Right renal pelvis (tissue), 4 donors: ENCODE results near the gene CHAF1B. TPM values are rescaled to one million over a fixed set of nuclear protein-coding genes. Genes with fewer than 3 reads are reported as not detected.
"Not testable (repeated sequence)": the region's sequence is repeated elsewhere in the genome, so short reads cannot be mapped to it uniquely, and the experiment has no call there.

Source experiments
- DNase-seq, 4 donors: peaks; one replicate each; pipeline ENCODE4 v3.0.0-alpha.2; 2013; ENCODE audit warnings: low read depth in 4 of 4, low spot score in 3 of 4, missing footprints in 1 of 4
- polyA plus RNA-seq, 4 donors: library from polyadenylated mRNA; unstranded; fragments of 120-200 nt; gene quantifications; one replicate each; pipeline ENCODE4 v1.2.1, GENCODE V29; 2013; ENCODE audit not compliant: insufficient read length in 4 of 4

Gene CHAF1B
- polyA plus RNA-seq, 4 donors, result 6.9 to 10.2 (median 8.5) TPM

DNA sequence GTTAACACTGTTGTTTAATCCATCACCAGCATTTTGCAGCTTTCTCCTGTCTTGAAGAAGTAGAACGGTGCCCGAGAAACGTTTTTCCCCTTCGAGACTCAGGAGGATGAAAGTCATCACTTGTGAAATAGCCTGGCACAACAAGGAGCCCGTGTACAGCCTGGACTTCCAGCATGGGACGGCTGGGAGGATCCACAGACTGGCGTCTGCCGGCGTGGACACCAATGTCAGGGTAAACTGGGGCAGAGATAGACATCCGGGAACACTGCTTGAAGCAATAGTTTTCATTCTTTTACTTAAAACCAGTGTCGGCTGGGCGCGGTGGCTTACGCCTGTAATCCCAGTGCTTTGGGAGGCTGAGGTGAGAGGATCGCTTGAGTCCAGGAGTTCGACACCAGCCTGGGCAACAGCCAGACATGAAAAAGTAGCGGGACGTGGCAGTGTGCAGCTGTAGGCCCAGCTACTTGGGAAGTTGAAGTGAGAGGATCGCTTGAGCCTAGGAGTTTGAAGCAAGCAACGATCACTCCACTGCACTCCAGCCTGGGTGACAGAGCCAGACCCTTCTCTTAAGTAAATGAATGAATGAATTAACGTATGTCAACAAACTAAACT lies 945 bp downstream of the CHAF1B start:
- no peak for DNase-seq

GRCh38 chr21:36388096-36388495 lies 2.9 kb downstream of the CHAF1B start:
- no peak for DNase-seq

DNA sequence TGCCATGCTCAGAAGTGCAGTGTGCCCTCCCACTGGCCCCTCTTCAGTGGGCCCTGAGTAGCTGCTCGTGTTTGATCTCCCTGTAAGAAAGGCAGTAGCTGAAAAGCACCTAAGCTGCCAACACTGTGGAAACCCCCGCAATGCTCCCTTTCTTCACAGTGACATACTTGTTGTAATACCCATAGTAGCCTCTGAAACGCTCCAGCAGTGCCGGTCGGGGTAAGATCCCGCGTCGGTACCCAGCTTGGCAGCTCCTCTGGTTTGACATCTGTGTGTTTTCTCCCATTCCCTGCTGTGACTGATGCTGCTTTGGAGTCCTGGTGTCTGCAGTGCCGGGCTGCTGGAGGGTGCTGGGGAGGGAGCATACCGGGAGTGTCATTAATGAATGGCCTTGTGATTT lies 3.6 kb downstream of the CHAF1B start:
- no peak for DNase-seq

- not testable (repeated sequence) for DNase-seq
Observed at GRCh38 chr21:36391649-36392048, 6.5 kb downstream of the CHAF1B start.

- DNase-seq, result no peak
Observed at GRCh38 chr21:36395353-36396111, 10.3 kb downstream of the CHAF1B start.

GRCh38 chr21:36396325-36396724 lies 11.1 kb downstream of the CHAF1B start:
- DNase-seq, result no peak

DNA sequence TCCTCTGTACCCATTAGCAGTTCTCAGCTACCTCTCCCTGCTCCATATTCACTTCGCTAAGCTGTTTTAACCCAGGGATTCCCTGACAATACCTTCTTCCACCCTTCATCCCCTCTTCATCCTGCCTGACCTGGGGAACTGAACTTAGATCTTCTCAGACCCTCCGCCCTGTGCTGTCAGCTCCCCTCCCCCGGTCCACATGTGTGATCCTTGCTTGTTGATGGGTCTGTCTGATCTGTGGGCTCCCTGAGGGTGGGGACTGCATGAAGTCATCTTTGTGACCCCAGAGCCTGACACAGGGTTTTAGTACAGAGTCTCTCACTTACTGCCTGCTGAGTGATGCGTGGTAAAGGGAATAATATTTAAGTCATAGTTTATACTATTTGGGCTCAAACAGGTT lies 11.8 kb downstream of the CHAF1B start:
- no peak for DNase-seq

- no peak for DNase-seq
Observed at GRCh38 chr21:36397606-36398005, 12.4 kb downstream of the CHAF1B start.

GRCh38 chr21:36399736-36400135 lies 14.5 kb downstream of the CHAF1B start:
- not testable (repeated sequence) for DNase-seq

- no peak for DNase-seq
Observed at GRCh38 chr21:36400719-36401118, 15.5 kb downstream of the CHAF1B start.

DNA sequence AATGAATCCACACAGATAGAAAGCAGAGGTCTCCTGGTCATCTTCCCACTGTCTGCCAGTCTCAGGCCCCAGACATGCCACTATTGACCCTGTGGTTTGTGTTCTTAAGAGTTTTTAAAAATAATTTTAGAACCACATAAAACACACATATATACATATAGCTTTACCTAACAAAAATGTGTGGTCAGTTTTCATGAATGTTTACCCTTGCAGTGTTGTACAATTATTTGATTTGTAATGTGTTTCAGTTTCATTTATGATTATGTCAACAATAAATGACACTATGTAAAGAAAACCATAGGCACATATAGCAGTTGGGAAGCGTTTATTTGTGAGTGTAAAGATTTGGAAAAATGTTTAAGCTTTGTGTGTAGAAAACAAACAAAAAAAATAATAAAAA lies 17.1 kb downstream of the CHAF1B start:
- no peak for DNase-seq

- DNase-seq, result no peak
Observed at GRCh38 chr21:36403713-36404112, 18.5 kb downstream of the CHAF1B start.

DNA sequence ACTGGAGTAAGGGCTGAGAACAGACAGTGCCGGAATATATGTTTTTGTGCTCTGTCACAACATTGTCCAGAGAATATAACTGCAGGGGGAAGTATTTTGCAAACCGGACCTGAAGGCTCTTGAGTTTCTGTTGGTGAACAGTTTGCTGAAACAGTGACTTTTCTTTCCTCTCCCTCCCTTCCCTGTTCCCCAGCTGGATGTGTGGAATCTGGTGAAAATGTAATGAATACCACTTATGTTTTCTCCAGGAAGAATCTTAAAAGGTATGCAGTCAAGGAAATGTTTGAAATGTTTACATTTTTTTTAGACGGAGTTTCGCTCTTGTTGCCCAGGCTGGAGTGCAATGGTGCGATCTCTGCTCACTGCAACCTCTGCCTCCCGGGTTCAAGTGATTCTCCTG lies 23.4 kb downstream of the CHAF1B start:
- no peak for DNase-seq

- DNase-seq, result no peak
Observed at GRCh38 chr21:36411301-36411700, 26.1 kb downstream of the CHAF1B start.

DNA sequence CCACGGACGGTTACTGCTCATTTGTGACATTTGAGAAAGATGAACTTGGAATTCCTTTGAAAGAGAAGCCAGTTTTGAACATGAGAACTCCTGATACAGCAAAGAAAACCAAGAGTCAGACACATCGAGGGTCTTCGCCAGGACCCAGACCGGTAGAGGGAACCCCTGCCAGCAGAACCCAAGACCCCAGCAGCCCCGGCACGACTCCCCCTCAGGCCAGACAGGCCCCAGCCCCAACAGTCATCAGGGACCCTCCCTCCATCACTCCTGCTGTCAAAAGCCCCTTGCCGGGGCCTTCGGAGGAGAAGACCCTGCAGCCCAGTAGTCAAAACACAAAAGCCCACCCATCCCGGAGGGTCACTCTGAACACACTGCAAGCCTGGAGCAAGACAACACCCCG lies 27.7 kb downstream of the CHAF1B start:
- no peak for DNase-seq

DNA sequence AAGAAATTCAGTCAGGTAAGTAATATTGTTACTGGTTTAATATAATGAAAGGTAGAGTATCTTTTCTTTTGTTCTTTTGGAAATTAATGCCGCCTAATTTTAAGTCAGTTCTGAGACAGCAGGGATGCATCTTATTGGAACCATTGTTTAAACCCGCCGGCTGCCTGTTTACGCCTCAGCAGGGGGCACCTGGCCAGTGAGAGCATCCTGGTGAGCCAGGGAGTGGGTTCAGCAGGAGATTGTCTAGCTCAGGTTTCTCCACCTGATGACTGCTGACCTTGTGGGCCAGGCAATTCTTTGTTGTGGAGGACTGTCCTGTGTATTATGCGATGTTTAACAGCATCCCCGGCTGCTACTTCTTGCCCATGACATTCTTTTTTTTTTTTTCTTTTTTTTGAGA lies 30.2 kb downstream of the CHAF1B start:
- DNase-seq, result no peak

DNA sequence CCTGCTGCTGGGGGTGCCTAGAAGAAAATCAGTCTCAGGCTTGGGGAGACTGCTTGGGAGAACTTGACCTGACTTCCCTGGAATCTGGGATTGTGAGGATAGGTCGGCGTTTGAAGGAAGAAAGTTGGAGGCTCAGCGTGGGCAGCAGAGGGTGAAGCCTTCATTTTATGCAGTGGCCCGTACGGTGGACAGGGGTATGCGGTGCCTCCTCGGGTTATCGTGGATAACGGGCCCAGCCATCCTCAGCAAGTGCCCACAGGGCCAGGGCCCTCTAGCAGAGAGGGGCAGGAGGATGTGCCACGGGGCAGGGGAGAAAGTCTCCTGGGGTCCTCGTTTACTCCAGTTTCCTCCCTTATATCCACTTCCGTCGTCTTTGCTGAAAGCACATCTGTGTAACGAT lies 34.0 kb downstream of the CHAF1B start:
- DNase-seq, result no peak

DNA sequence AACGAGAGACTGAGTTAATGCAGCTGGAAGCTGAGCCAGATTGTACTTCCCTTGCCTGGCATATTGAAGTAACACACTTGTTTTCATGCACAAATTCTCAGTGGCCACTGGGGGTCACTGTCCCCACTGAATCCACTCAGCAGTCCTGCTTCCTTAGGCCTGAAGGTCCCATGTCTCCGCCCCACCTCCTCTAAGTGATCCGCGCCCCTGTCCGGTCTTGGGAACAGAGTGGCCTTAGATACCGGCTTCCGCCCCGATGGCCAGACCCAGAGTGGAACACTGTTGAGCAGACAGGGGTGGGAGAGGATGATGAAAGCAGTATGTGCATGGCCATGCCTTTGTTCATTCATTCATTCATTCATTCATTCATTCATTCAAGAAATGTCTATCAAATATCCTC lies 34.8 kb downstream of the CHAF1B start:
- DNase-seq, result peak; percentile 74 to 85 (median 80)

GRCh38 chr21:36420571-36421339 lies 35.6 kb downstream of the CHAF1B start:
- DNase-seq, result no peak

- DNase-seq, result no peak
Observed at GRCh38 chr21:36422279-36423098, 37.3 kb downstream of the CHAF1B start.
